ENCODE results near the gene SPOCK1. TPM values are rescaled to one million over a fixed set of nuclear protein-coding genes. Genes with fewer than 3 reads are reported as not detected.
A peak's percentile ranks its signal among the peaks of the same experiment; 100 is the strongest.
"Not testable (repeated sequence)": the region's sequence is repeated elsewhere in the genome, so short reads cannot be mapped to it uniquely, and the experiment has no call there.

The SPOCK1 gene
- total and polyA plus RNA-seq, 4 experiments from 2014 or later: not detected

DNA sequence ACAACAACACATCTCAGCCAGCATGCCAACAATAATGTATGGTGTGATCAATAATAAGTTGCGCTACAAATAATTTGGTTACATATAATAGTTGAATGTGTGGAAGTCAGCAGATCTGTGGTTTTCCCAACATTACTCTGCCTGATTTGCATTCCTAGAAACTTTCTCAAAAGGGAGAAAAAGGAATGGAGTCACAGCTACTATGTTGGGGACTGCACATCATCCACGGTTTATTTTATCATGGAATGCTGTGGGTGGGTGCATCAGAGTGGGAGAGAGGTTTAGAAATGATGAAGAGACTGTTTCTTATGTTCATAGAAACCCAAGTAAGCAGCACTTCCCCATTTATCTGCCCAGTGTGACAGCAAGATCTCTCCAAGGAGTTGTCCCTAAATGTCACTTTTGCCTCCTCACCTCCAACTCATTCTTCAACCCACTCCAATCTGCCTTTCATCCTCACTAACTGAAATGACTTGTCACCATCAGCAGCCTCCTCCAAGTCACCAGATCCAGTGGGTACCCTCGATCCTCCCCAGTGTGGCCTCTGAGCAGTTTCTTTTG is 2.8 kb upstream of the SPOCK1 start:
- ChIA-PET CTCF (ENCODE audit: partially characterized antibody) (no interaction called here), POLR2A (ENCODE audit: partially characterized antibody) (no interaction called here)
- Mint-ChIP-seq H3K36me3 (no peaks in the 10 kb centered on the region), H3K9me3 (no peaks in the 10 kb centered on the region), H3K4me3 (no peak overlapping the region), H3K27me3 (peaks cover 8 to 16% of the 10 kb centered on the region in 2 donors), H3K4me1 (no peaks in the 10 kb centered on the region), H3K27ac (no peak overlapping the region)
- Histone ChIP-seq H3K4me3 (ENCODE audit: low read length in 2 of 2) (no peak overlapping the region), H3K4me1 (ENCODE audit: insufficient read depth, low read length) (no peaks in the 10 kb centered on the region), H3K36me3 (ENCODE audit: insufficient read depth, low read length) (no peaks in the 10 kb centered on the region), H3K27ac (ENCODE audit: low read depth, low read length) (no peak overlapping the region), H3K27me3 (ENCODE audit: insufficient read depth, low read length) (no peaks in the 10 kb centered on the region), H3K9me3 (ENCODE audit: control insufficient read depth in 1 of 2, low read length in 2 of 2) (no peaks in the 10 kb centered on the region)
- intact Hi-C loops (cut with micrococcal nuclease): no loop called here
- DNase-seq: no peak

DNA sequence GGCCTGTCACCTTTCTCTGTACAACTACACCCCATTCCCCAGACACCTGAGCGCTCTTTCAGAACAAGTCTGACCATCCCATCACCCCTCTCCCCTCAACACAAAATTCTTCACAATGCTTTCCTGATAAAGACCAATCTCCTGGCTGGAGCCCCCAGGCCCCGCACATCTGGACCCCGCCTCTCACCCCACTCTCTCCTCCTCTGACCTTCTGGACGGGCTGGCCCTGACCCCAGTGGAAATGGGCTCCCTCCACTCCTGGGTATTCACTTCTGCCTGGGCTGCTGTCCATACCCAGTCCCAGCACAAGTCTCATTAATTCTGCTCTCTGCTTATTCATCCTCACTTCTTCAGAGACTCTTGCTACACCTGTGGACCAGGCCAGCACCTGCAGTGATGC is 2.1 kb upstream of the SPOCK1 start:
- Histone ChIP-seq H3K4me1 (ENCODE audit: insufficient read depth, low read length) (no peaks in the 10 kb centered on the region), H3K27ac (ENCODE audit: low read depth, low read length) (no peak overlapping the region), H3K27me3 (ENCODE audit: insufficient read depth, low read length) (no peaks in the 10 kb centered on the region), H3K9me3 (ENCODE audit: control insufficient read depth in 1 of 2, low read length in 2 of 2) (no peaks in the 10 kb centered on the region), H3K36me3 (ENCODE audit: insufficient read depth, low read length) (no peaks in the 10 kb centered on the region), H3K4me3 (ENCODE audit: low read length in 2 of 2) (no peak overlapping the region)
- ChIA-PET CTCF (ENCODE audit: partially characterized antibody) (no interaction called here), POLR2A (ENCODE audit: partially characterized antibody) (no interaction called here)
- intact Hi-C loops (cut with micrococcal nuclease): no loop called here
- H3K9me3 Mint-ChIP-seq: no peaks in the 10 kb centered on the region
- H3K27ac Mint-ChIP-seq: no peak overlapping the region
- H3K4me3 Mint-ChIP-seq: no peak overlapping the region
- no peaks in the 10 kb centered on the region for H3K36me3 Mint-ChIP-seq
- H3K4me1 Mint-ChIP-seq: no peaks in the 10 kb centered on the region
- DNase-seq: no peak
- peaks cover 14 to 16% of the 10 kb centered on the region in 2 donors for H3K27me3 Mint-ChIP-seq

DNA sequence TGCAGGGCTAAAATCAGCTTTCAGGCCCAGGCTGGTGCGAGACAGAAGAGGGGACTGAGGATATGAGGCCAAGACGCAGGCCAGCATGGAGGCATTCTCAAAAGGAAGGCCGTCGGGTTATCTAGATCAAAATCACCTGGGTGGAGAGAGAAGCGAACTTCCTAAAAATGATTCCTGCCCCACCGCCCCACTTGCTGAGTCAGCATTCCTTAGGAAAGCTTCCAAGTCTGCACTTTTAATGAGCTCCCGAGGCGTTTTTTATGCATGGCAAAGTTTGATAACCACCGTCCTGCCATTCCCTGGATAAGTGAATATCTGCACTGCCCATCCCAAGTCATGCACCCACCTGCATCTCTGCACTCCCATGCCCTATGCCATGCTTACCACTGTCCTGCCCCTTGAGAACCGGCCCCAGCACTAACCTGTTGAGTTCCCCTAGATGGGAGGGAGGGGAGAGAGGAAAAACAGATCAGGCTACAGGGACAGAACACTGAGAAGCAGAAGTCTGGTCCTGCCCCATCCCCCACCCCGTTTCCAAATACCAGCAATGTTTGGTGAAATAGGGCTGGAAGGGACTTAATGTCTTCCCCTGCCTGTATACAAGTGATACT is 1.6 kb upstream of the SPOCK1 start:
- no peaks in the 10 kb centered on the region for H3K9me3 Mint-ChIP-seq
- Histone ChIP-seq H3K9me3 (ENCODE audit: control insufficient read depth in 1 of 2, low read length in 2 of 2) (no peaks in the 10 kb centered on the region), H3K4me3 (ENCODE audit: low read length in 2 of 2) (no peak overlapping the region), H3K27ac (ENCODE audit: low read depth, low read length) (no peak overlapping the region), H3K4me1 (ENCODE audit: insufficient read depth, low read length) (no peaks in the 10 kb centered on the region), H3K36me3 (ENCODE audit: insufficient read depth, low read length) (no peaks in the 10 kb centered on the region), H3K27me3 (ENCODE audit: insufficient read depth, low read length) (no peaks in the 10 kb centered on the region)
- peaks cover 14% of the 10 kb centered on the region in 2 donors for H3K27me3 Mint-ChIP-seq
- H3K36me3 Mint-ChIP-seq: no peaks in the 10 kb centered on the region
- H3K4me3 Mint-ChIP-seq: no peak overlapping the region
- no peak overlapping the region for H3K27ac Mint-ChIP-seq
- no peak for DNase-seq
- intact Hi-C loops (cut with micrococcal nuclease): no loop called here
- ChIA-PET CTCF (ENCODE audit: partially characterized antibody) (no interaction called here), POLR2A (ENCODE audit: partially characterized antibody) (no interaction called here)
- no peaks in the 10 kb centered on the region for H3K4me1 Mint-ChIP-seq

DNA sequence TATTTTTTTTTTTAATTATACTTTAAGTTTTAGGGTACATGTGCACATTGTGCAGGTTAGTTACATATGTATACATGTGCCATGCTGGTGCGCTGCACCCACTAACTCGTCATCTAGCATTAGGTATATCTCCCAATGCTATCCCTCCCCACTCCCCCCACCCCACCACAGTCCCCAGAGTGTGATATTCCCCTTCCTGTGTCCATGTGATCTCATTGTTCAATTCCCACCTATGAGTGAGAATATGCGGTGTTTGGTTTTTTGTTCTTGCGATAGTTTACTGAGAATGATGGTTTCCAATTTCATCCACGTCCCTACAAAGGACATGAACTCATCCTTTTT is 351 bp upstream of the SPOCK1 start:
- CTCF ChIA-PET (ENCODE audit: partially characterized antibody); H3K27ac ChIP-seq (ENCODE audit: low read depth, low read length); H3K36me3 ChIP-seq (ENCODE audit: insufficient read depth, low read length); H3K9me3 Mint-ChIP-seq; H3K9me3 ChIP-seq (ENCODE audit: control insufficient read depth in 1 of 2, low read length in 2 of 2); H3K36me3 Mint-ChIP-seq; H3K4me3 Mint-ChIP-seq; H3K4me1 ChIP-seq (ENCODE audit: insufficient read depth, low read length); H3K4me1 Mint-ChIP-seq; H3K27me3 ChIP-seq (ENCODE audit: insufficient read depth, low read length); H3K4me3 ChIP-seq (ENCODE audit: low read length in 2 of 2); POLR2A ChIA-PET (ENCODE audit: partially characterized antibody); H3K27ac Mint-ChIP-seq; DNase-seq: not testable (repeated sequence)
- intact Hi-C loops (cut with micrococcal nuclease): loop anchor here (2.0 to 10.0 kb wide), 2 partner anchors 179 to 1615 kb away; no protein-coding TSS in a partner anchor
- peaks cover 14 to 16% of the 10 kb centered on the region in 2 donors for H3K27me3 Mint-ChIP-seq

DNA sequence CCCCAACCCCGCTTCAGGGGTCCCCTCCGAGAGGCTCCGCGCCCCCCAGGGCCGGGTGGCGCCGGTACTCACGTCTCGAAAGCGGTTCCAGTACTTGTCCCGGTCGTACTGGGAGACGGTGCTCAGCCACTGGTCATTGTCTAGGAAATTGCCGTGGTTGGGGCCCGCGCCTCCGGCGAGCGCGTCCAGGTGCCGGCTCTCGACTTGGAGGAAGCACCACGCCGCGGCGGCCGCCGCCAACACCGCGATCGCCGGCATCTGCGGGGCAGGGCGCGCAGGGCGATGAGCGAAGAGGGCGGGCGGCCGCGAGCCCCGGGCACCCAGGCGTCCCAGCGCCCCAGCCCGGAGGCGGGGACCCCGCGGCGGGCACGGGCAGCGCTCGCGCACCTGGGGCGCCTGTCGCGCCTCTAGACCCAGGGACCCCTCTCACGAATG is 808 bp downstream of the SPOCK1 start:
- H3K9me3 Mint-ChIP-seq: no peaks in the 10 kb centered on the region
- H3K4me1 Mint-ChIP-seq: no peaks in the 10 kb centered on the region
- intact Hi-C loops (cut with micrococcal nuclease): loop anchor here (2.0 to 10.0 kb wide), 2 partner anchors 178 to 1614 kb away; no protein-coding TSS in a partner anchor
- Histone ChIP-seq H3K27me3 (ENCODE audit: insufficient read depth, low read length) (no peaks in the 10 kb centered on the region), H3K27ac (ENCODE audit: low read depth, low read length) (no peak overlapping the region), H3K4me3 (ENCODE audit: low read length in 2 of 2) (no peak overlapping the region), H3K36me3 (ENCODE audit: insufficient read depth, low read length) (no peaks in the 10 kb centered on the region), H3K4me1 (ENCODE audit: insufficient read depth, low read length) (no peaks in the 10 kb centered on the region), H3K9me3 (ENCODE audit: control insufficient read depth in 1 of 2, low read length in 2 of 2) (no peaks in the 10 kb centered on the region)
- no peak overlapping the region for H3K27ac Mint-ChIP-seq
- ChIA-PET POLR2A (ENCODE audit: partially characterized antibody) (no interaction called here), CTCF (ENCODE audit: partially characterized antibody) (no interaction called here)
- peak overlapping the region in 1 of 8 donors; percentile 6 for H3K4me3 Mint-ChIP-seq
- peaks cover 16 to 17% of the 10 kb centered on the region in 2 donors for H3K27me3 Mint-ChIP-seq
- no peak for DNase-seq
- H3K36me3 Mint-ChIP-seq: no peaks in the 10 kb centered on the region

DNA sequence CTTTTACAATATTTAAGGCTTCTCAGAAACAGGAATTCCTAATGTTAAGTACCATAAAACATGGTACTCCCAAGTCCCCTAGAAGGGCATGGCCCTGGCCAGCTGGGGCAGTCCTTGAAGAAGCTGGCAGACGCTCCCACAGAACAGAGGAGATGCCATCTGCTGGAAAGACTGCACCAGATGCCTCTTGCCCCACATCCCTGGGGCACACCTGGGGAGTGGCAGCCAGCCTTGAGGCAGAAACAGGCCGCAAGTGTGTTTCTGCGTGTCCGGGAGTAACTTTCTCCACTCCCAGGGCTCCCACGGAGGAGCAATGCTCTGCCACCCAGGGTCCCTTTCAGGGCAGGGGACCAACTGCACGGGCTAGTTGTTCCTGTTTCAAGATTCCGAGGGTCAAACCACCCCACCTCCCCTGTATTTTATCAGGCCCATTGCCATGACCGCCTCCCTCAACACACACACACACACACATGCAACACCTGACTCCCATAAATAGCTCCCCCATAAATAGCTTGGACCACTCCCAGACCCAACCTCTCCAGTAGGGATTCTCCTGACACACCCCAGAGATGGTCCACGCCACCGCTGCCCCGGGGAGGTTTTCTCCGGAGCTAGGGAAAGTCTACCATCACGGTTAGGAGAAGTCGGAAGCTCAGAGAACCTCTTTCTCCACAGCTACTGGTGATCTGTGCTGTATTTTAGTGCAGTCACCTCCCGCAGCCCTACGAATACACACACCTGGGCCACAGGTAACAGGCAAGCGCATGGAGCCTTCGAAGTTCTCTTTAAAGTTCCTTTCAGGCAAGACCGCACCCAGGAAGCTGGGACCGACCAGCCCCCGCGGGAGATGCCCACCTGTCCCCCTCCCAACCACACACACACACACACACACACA is 1.5 kb downstream of the SPOCK1 start:
- no peaks in the 10 kb centered on the region for H3K9me3 Mint-ChIP-seq
- Histone ChIP-seq H3K9me3 (ENCODE audit: control insufficient read depth in 1 of 2, low read length in 2 of 2) (no peaks in the 10 kb centered on the region), H3K36me3 (ENCODE audit: insufficient read depth, low read length) (no peaks in the 10 kb centered on the region), H3K4me1 (ENCODE audit: insufficient read depth, low read length) (no peaks in the 10 kb centered on the region), H3K4me3 (ENCODE audit: low read length in 2 of 2) (no peak overlapping the region), H3K27me3 (ENCODE audit: insufficient read depth, low read length) (no peaks in the 10 kb centered on the region), H3K27ac (ENCODE audit: low read depth, low read length) (no peak overlapping the region)
- POLR2A ChIA-PET (ENCODE audit: partially characterized antibody): no interaction called here
- no peaks in the 10 kb centered on the region for H3K4me1 Mint-ChIP-seq
- peaks cover 16 to 17% of the 10 kb centered on the region in 2 donors for H3K27me3 Mint-ChIP-seq
- H3K27ac Mint-ChIP-seq: no peak overlapping the region
- intact Hi-C loops (cut with micrococcal nuclease): loop anchor here (2.0 to 10.0 kb wide), 2 partner anchors 177 to 1613 kb away; no protein-coding TSS in a partner anchor
- H3K36me3 Mint-ChIP-seq: no peaks in the 10 kb centered on the region
- DNase-seq: no peak
- H3K4me3 Mint-ChIP-seq: peak overlapping the region in 4 of 8 donors; percentile 6 to 39 (median 18)
- CTCF ChIA-PET (ENCODE audit: partially characterized antibody): no interaction called here

DNA sequence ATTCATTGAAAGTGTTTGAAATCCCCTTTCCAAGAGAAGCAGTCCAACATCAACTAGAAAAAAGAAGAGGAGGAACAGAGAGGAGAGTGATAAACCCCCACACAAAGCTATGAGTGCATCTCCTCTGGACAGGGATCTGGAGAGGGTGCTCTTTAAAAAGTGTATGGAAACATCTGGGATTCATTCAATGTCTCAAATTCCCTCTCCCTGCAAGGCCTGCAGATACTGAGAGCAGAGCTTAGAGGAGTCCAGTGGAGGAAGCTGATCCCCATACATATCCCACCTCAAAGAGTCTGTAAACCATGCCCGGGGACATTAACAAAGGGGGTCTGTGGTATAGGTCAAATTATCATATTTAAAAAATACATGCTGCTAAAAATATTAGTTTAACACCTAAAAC is 2.2 kb downstream of the SPOCK1 start:
- H3K4me1 ChIP-seq (ENCODE audit: insufficient read depth, low read length): no peaks in the 10 kb centered on the region
- Mint-ChIP-seq H3K36me3 (no peaks in the 10 kb centered on the region), H3K27ac (no peak overlapping the region), H3K27me3 (peaks cover 16 to 17% of the 10 kb centered on the region in 2 donors), H3K4me3 (peak overlapping the region in 1 of 8 donors; percentile 34), H3K4me1 (no peaks in the 10 kb centered on the region), H3K9me3 (no peaks in the 10 kb centered on the region)
- no peaks in the 10 kb centered on the region for H3K27me3 ChIP-seq (ENCODE audit: insufficient read depth, low read length)
- ChIA-PET CTCF (ENCODE audit: partially characterized antibody) (no interaction called here), POLR2A (ENCODE audit: partially characterized antibody) (no interaction called here)
- no peak overlapping the region for H3K27ac ChIP-seq (ENCODE audit: low read depth, low read length)
- intact Hi-C loops (cut with micrococcal nuclease): loop anchor here (10.0 kb wide), 1 partner anchor 1612 kb away; no protein-coding TSS in a partner anchor
- no peaks in the 10 kb centered on the region for H3K9me3 ChIP-seq (ENCODE audit: control insufficient read depth in 1 of 2, low read length in 2 of 2)
- no peak for DNase-seq
- H3K36me3 ChIP-seq (ENCODE audit: insufficient read depth, low read length): no peaks in the 10 kb centered on the region
- no peak overlapping the region for H3K4me3 ChIP-seq (ENCODE audit: low read length in 2 of 2)
